ENCODE results near the gene DAAM2.

DAAM2 gene

DNA sequence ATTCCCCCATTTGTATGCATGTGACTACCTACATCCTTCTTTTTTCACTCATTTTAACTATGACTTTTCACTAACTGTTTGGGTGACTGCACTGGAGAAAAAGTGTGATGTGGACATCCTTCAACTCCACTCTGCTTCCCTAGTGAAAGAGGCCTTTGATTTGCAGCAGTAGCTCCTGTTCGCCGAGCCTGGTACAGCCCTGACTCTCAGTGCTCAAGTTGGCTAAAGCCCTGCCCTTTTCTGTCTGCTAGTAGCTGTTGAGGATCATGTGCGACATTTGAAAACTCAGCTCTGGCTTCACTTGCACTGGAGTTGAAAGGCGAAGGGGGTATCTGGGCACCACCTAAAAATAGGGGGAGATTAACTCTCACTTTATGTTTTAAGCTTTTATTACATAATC is 42.1 kb downstream of the DAAM2 start:
- Histone ChIP-seq H3K4me1 (no peaks in the 10 kb centered on the region), H3K27me3 (no peaks in the 10 kb centered on the region), H3K4me3 (ENCODE audit: low read depth, low read length) (no peak overlapping the region), H3K36me3 (no peaks in the 10 kb centered on the region), H3K9me3 (no peaks in the 10 kb centered on the region)
- no peak for DNase-seq
- TF ChIP-seq, protein P1, sequence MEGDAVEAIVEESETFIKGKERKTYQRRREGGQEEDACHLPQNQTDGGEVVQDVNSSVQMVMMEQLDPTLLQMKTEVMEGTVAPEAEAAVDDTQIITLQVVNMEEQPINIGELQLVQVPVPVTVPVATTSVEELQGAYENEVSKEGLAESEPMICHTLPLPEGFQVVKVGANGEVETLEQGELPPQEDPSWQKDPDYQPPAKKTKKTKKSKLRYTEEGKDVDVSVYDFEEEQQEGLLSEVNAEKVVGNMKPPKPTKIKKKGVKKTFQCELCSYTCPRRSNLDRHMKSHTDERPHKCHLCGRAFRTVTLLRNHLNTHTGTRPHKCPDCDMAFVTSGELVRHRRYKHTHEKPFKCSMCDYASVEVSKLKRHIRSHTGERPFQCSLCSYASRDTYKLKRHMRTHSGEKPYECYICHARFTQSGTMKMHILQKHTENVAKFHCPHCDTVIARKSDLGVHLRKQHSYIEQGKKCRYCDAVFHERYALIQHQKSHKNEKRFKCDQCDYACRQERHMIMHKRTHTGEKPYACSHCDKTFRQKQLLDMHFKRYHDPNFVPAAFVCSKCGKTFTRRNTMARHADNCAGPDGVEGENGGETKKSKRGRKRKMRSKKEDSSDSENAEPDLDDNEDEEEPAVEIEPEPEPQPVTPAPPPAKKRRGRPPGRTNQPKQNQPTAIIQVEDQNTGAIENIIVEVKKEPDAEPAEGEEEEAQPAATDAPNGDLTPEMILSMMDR (IDR thresholded peaks at IDR 0.05; ENCODE audit: low read depth, low read length) = no peak

DNA sequence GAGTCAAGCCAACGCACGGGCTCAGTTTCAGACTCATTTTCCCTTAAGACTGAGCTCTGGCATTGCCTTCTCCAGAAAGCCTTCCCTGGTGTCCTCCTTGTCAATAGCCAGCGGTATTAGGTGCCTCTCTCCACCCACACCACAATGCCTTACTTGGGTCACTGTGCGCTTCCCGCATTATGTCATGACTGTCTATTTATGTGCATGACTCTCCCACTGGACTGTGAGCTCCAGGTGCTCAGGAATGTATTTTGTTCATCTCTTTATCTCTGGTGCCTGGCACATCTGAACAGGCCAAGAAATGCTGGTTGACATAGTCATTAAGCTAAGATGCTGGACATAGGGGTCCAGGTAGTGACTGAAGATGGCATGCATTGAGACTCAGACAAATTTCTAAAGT is 42.7 kb downstream of the DAAM2 start:
- TF ChIP-seq, protein P1 (IDR thresholded peaks at IDR 0.05; ENCODE audit: low read depth, low read length) = no peak
- Histone ChIP-seq H3K9me3 (no peaks in the 10 kb centered on the region), H3K36me3 (no peaks in the 10 kb centered on the region), H3K27me3 (no peaks in the 10 kb centered on the region), H3K4me1 (no peaks in the 10 kb centered on the region), H3K4me3 (ENCODE audit: low read depth, low read length) (no peak overlapping the region)
- DNase-seq = no peak

DNA sequence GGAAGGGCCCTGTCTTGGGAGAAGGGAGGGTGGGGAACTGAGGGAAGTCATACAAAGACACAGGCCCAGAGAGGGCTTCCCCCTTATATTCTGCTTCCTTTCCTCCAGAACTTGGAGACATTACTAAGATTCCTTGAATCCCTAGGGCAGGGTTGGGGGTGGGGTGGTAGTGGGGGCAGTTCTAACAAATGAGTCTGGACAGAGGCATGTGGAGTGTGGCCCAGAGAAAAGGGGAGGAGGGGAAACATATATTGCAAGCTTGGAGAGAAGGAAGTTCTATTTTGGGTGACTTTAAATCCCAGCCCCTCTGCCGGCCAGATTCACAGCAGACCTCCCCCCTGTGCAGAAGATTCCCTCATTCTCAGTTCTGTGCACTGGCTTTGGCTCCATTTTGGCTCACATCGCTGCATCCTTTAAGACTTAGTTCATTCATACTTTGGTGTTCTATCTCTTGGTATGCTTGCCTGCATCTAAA is 43.7 kb downstream of the DAAM2 start:
- no peaks in the 10 kb centered on the region for H3K4me1 ChIP-seq
- H3K9me3 ChIP-seq = no peaks in the 10 kb centered on the region
- H3K27me3 ChIP-seq = no peaks in the 10 kb centered on the region
- H3K36me3 ChIP-seq = no peaks in the 10 kb centered on the region
- TF ChIP-seq, protein P1 (IDR thresholded peaks at IDR 0.05; ENCODE audit: low read depth, low read length) = no peak
- no peak overlapping the region for H3K4me3 ChIP-seq (ENCODE audit: low read depth, low read length)
- DNase-seq = no peak

DNA sequence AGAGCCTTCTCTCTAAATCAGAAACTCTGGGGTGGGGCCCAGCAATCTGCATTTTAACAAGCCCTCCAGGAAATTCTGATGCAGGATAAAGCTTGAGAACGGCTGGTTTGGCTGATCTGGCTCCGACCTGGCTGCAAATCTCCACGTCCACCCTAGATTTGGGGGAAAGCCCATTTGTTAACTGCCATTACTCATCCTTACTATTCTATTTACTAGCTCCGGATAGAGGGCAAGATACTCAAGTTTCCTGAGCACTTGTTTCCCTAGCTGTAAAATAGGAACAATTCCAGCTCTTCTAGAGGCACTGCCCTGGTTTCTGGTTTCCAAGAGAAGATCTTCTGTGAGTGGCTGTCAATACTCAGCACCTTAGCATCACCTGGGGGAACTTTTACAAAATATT is 44.4 kb downstream of the DAAM2 start:
- no peaks in the 10 kb centered on the region for H3K4me1 ChIP-seq
- no peaks in the 10 kb centered on the region for H3K36me3 ChIP-seq
- TF ChIP-seq, protein P1 (IDR thresholded peaks at IDR 0.05; ENCODE audit: low read depth, low read length) = no peak
- H3K27me3 ChIP-seq = no peaks in the 10 kb centered on the region
- H3K9me3 ChIP-seq = no peaks in the 10 kb centered on the region
- DNase-seq = no peak
- H3K4me3 ChIP-seq (ENCODE audit: low read depth, low read length) = no peak overlapping the region

DNA sequence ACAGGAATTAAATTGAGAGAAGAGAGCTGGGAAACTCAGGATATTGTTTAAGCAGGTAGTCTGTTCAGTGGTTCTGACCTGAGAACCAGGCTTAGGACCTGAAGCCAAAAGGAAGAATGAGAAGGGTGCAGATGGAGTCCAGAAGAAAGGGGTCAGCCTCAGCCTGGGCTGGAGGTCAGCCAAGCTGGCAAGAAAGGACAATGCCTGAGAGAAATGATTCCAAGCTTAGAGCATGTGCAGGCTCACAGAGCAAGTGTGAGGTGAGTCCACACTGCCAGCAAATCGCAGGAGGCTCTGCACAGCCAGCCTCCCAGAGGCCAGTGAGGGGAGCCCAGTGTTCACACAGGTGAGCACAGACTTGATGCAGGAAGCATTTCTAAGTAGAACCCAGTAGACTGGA is 47.3 kb downstream of the DAAM2 start:
- Histone ChIP-seq H3K4me1 (no peaks in the 10 kb centered on the region), H3K9me3 (no peaks in the 10 kb centered on the region), H3K27me3 (no peaks in the 10 kb centered on the region), H3K4me3 (ENCODE audit: low read depth, low read length) (no peak overlapping the region), H3K36me3 (no peaks in the 10 kb centered on the region)
- no peak for DNase-seq
- TF ChIP-seq, protein P1 (IDR thresholded peaks at IDR 0.05; ENCODE audit: low read depth, low read length) = no peak

DNA sequence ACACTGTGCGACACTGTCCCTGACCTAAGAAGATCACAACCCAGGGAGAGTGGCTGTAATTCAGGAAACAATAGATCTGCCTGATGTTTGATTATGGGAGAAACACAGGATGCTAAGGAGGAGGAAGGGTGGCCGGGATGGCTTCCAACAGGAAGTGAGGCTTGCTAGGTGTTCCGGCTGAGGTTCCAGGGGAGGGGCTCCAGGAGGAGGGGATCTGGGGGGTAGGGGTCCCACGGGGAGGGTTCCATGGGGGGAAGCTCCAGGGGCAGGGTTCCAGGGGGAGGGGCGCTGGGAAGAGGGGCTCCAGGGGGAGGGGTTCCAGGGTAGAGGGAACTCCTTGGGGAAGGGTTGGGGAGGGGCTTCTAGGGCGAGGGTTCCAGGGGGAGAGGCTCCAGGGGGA is 48.6 kb downstream of the DAAM2 start:
- no peaks in the 10 kb centered on the region for H3K36me3 ChIP-seq
- TF ChIP-seq, protein P1 (IDR thresholded peaks at IDR 0.05; ENCODE audit: low read depth, low read length) = no peak
- H3K4me3 ChIP-seq (ENCODE audit: low read depth, low read length) = no peak overlapping the region
- no peaks in the 10 kb centered on the region for H3K4me1 ChIP-seq
- DNase-seq = no peak
- no peaks in the 10 kb centered on the region for H3K9me3 ChIP-seq
- H3K27me3 ChIP-seq = no peaks in the 10 kb centered on the region

Data from BE2C (cell line).